GM23248 (cell line): Measurements from ENCODE around the gene PPFIA1. TPM values are rescaled to one million over a fixed set of nuclear protein-coding genes. Genes with fewer than 3 reads are reported as not detected.

Experiments
- DNase-seq: peaks from one replicate; pipeline ENCODE4 v3.0.0-alpha.2; 2015
- H2AFZ ChIP-seq: fragments of 200-600 bp; sonication (generic); 2 replicates; pipeline ENCODE4 v1.6.1; 2016; ENCODE audit warnings: antibody characterized with exemption
- H3F3A ChIP-seq: fragments of 200-600 bp; sonication (generic); 2 replicates; pipeline ENCODE4 v1.6.1; 2016; ENCODE audit warnings: mild to moderate bottlenecking, antibody characterized with exemption, mixed run types; ENCODE audit not compliant: insufficient read depth
- H3K27ac ChIP-seq: fragments of 200-600 bp; sonication (generic); 2 replicates; pipeline ENCODE4 v1.5.1; 2016; ENCODE audit warnings: mild to moderate bottlenecking
- H3K27me3 ChIP-seq: fragments of 200-600 bp; sonication (generic); replicated peaks from 2 replicates; pipeline ENCODE4 v1.6.1; 2016; ENCODE audit warnings: mild to moderate bottlenecking; ENCODE audit not compliant: insufficient read depth
- H3K36me3 ChIP-seq: fragments of 200-600 bp; sonication (generic); 2 replicates; pipeline ENCODE4 v1.6.1; 2016; ENCODE audit warnings: low read depth, mild to moderate bottlenecking
- H3K4me1 ChIP-seq: fragments of 200-600 bp; sonication (generic); 2 replicates; pipeline ENCODE4 v1.6.1; 2016; ENCODE audit warnings: mild to moderate bottlenecking; ENCODE audit not compliant: insufficient read depth
- H3K4me2 ChIP-seq: fragments of 200-600 bp; sonication (generic); one replicate; pipeline ENCODE4 v1.6.1; 2016; ENCODE audit warnings: mild to moderate bottlenecking; ENCODE audit not compliant: unreplicated experiment
- H3K4me3 ChIP-seq: fragments of 200-600 bp; sonication (generic); 2 replicates; pipeline ENCODE4 v1.5.1; 2016; ENCODE audit warnings: mild to moderate bottlenecking
- H3K79me2 ChIP-seq: fragments of 200-600 bp; sonication (generic); 2 replicates; pipeline ENCODE4 v1.6.1; 2016; ENCODE audit warnings: mild to moderate bottlenecking; ENCODE audit not compliant: insufficient read depth
- H3K9ac ChIP-seq: fragments of 200-600 bp; sonication (generic); 2 replicates; pipeline ENCODE4 v1.6.1; 2016; ENCODE audit warnings: mild to moderate bottlenecking
- H3K9me2 ChIP-seq: fragments of 200-600 bp; sonication (generic); 2 replicates; pipeline ENCODE4 v1.6.1; 2016; ENCODE audit warnings: mixed run types, mild to moderate bottlenecking, moderate library complexity; ENCODE audit not compliant: insufficient read depth
- H3K9me3 ChIP-seq: fragments of 200-600 bp; sonication (generic); one replicate; pipeline ENCODE4 v1.6.1; 2017; ENCODE audit warnings: low read depth
- H4K20me1 ChIP-seq: fragments of 200-600 bp; sonication (generic); 2 replicates; pipeline ENCODE4 v1.6.0; 2016; ENCODE audit not compliant: insufficient read depth
- EZH2 ChIP-seq: fragments of 200-600 bp; sonication (generic); IDR thresholded peaks from 2 replicates; pipeline ENCODE4 v1.6.1; 2018; ENCODE audit warnings: antibody characterized with exemption, mild to moderate bottlenecking; ENCODE audit not compliant: insufficient read depth, poor library complexity, severe bottlenecking
- EZH2phosphoT487 ChIP-seq: fragments of 200-600 bp; sonication (generic); IDR thresholded peaks from 2 replicates; pipeline ENCODE4 v1.6.1; 2018; ENCODE audit warnings: antibody characterized with exemption, moderate library complexity, mild to moderate bottlenecking, low read depth; ENCODE audit not compliant: insufficient read depth
- WGBS, 2 experiments: methylation state at CpG; one replicate each; pipeline ENCODE4 v1.1.6; 2015 to 2017; ENCODE audit warnings: low lambda C conversion rate in 2 of 2, low coverage in 1 of 2; ENCODE audit errors: missing lambda C conversion rate in 2 of 2; 5-methylcytosine and 5-hydroxymethylcytosine counted together
- in situ Hi-C: fragments of 300-500 bp; cut with MboI; formaldehyde crosslinking; loops from 2 replicates; pipeline ENCODE4 v1.15.0; 2020
- polyA plus RNA-seq: library from polyadenylated mRNA; unstranded; fragments of >200 nt; fragmentation: Nextera tagmentation; extraction: Ambion mirVana; gene quantifications from 2 replicates; pipeline ENCODE4 v1.2.1, GENCODE V29; 2016
- total RNA-seq: library from RNA; depleted of rRNA; stranded (reverse); fragments of >200 nt; shearing (Covaris generic); gene quantifications from 2 replicates; pipeline ENCODE4 v1.2.3, GENCODE V29; 2014

The PPFIA1 gene
- total and polyA plus RNA-seq, 2 experiments from 2014 or later = 22.8 to 36.9 TPM

DNA sequence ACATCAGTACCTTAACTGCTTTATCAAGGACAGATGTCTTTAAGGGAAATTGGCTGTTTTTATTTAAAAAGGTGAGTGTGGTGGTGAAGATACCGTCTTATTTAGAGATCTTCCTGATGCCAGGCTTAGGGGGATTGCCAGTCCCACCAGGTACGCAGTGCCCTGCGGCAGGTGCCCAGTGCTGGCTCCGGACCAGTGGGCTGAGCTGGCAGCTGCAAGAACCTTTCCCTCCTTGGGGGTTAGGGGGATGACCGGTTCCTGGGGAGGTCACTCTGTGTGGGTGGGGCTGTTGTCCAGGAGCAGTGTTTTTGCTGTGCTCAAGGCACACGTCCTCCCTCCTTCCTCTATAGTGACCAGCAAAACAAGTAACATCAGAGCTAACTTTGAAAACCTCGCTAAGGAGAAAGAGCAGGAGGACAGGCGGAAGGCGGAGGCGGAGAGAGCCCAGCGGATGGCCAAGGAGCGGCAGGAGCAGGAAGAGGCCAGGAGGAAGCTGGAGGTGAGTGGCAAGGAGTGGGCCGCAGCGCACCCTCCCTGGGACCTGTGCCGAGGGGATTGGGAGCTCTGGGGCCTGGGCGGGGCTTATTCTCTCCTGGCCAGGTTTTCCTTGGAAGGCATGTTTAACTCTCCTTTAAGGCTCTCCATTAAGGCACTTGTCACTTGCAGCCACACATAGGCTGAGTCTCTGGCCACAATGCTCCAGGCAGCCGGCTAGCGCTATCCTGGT lies 158.4 kb downstream of the PPFIA1 start:
- no peak overlapping the region for H2AFZ ChIP-seq
- H3K4me3 ChIP-seq = no peak overlapping the region
- H3K27ac ChIP-seq = no peak overlapping the region
- peaks cover 30% of the 10 kb centered on the region for H3K36me3 ChIP-seq
- H3K9ac ChIP-seq = no peak overlapping the region
- DNase-seq = no peak
- WGBS, 2 experiments = 98 to 99% methylated on average over 18 of the region's 18 CpGs
- no peaks in the 10 kb centered on the region for H3K9me2 ChIP-seq
- H3K27me3 ChIP-seq = no peaks in the 10 kb centered on the region
- peaks cover 4% of the 10 kb centered on the region for H4K20me1 ChIP-seq
- no peaks in the 10 kb centered on the region for H3F3A ChIP-seq
- H3K9me3 ChIP-seq = no peaks in the 10 kb centered on the region
- H3K4me2 ChIP-seq = no peak overlapping the region
- H3K4me1 ChIP-seq = no peaks in the 10 kb centered on the region
- in situ Hi-C loops = no loop called here
- H3K79me2 ChIP-seq = peaks cover 27% of the 10 kb centered on the region; the same call in 1 of the 2 replicates
- no peak for TF ChIP-seq EZH2phosphoT487
- TF ChIP-seq EZH2 = no peak

DNA sequence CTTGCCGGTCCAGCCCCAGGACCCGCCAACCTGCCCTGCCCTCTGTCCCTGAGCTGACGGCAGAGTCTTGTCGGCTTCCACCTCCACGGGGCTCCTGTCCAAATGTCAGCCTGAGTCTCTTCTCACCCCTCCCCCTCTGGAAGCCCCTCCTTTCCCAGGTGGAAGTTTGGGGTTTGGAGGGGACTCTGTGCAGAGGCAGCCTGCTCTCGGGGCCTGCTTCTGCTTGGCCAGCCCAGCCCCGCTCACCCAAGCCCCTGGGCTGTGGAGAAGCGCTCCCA lies 158.9 kb downstream of the PPFIA1 start:
- 93 to 98% methylated on average over 8 of the region's 8 CpGs for WGBS, 2 experiments
- no peak overlapping the region for H3K27ac ChIP-seq
- H3K79me2 ChIP-seq = peaks cover 22% of the 10 kb centered on the region; the same call in 1 of the 2 replicates
- H3K4me2 ChIP-seq = no peak overlapping the region
- H3K9me2 ChIP-seq = no peaks in the 10 kb centered on the region
- DNase-seq = no peak
- no peaks in the 10 kb centered on the region for H3K27me3 ChIP-seq
- no peaks in the 10 kb centered on the region for H3K9me3 ChIP-seq
- peaks cover 3% of the 10 kb centered on the region for H4K20me1 ChIP-seq
- H2AFZ ChIP-seq = no peak overlapping the region
- no peak overlapping the region for H3K4me3 ChIP-seq
- no peaks in the 10 kb centered on the region for H3F3A ChIP-seq
- H3K36me3 ChIP-seq = peaks cover 30% of the 10 kb centered on the region
- in situ Hi-C loops = no loop called here
- TF ChIP-seq EZH2phosphoT487 (no peak), EZH2 (no peak)
- H3K9ac ChIP-seq = no peak overlapping the region
- no peaks in the 10 kb centered on the region for H3K4me1 ChIP-seq

DNA sequence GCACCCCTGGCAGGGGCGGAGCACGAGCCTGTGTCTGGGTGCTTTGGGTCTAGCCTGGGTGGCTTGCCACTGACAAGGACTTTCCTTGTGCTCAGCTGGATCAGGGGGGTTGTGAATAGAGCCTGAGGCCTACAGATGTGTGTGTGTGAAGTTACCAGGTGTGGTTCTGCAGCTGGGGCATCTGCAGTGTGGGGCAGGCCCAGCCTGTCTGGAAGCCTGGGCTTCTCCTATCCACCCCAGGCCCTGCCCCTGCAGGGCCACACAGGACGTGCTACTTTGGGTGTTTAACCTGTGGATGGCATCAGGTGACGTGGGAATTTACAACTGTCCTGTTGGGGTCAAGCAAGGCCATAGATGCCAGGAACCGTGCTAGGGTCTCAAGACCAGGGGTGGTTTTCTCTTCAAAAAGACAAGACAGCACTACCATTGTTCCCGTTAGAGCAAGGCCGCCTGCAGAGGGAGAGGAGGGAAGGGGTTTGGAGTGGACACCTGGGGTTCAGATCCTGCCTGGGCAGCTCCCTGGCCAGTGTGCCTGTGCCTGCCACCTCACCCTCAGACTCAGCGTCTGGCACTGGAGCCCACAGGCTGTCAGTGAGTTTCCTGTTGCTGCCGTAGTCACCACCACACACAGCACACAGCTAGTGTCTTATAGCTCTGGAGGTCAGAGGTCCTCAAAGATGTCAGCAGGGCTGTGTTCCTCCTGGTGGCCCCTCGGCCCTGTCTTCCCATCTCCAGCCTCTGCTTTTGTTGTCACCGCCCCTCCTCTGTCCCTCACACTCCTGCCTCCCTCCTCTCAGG lies 159.4 kb downstream of the PPFIA1 start:
- peaks cover 28% of the 10 kb centered on the region for H3K36me3 ChIP-seq
- TF ChIP-seq EZH2phosphoT487 (no peak), EZH2 (no peak)
- H3K4me2 ChIP-seq = no peak overlapping the region
- H2AFZ ChIP-seq = no peak overlapping the region
- H3K4me1 ChIP-seq = no peaks in the 10 kb centered on the region
- H3K4me3 ChIP-seq = no peak overlapping the region
- H3K9ac ChIP-seq = no peak overlapping the region
- H3F3A ChIP-seq = no peaks in the 10 kb centered on the region
- H4K20me1 ChIP-seq = no peaks in the 10 kb centered on the region
- no peaks in the 10 kb centered on the region for H3K27me3 ChIP-seq
- 86 to 93% methylated on average over 11 of the region's 11 CpGs for WGBS, 2 experiments
- in situ Hi-C loops = no loop called here
- no peak for DNase-seq
- H3K9me3 ChIP-seq = no peaks in the 10 kb centered on the region
- H3K27ac ChIP-seq = no peak overlapping the region
- H3K79me2 ChIP-seq = peaks cover 19% of the 10 kb centered on the region; the same call in 1 of the 2 replicates
- H3K9me2 ChIP-seq = no peaks in the 10 kb centered on the region

DNA sequence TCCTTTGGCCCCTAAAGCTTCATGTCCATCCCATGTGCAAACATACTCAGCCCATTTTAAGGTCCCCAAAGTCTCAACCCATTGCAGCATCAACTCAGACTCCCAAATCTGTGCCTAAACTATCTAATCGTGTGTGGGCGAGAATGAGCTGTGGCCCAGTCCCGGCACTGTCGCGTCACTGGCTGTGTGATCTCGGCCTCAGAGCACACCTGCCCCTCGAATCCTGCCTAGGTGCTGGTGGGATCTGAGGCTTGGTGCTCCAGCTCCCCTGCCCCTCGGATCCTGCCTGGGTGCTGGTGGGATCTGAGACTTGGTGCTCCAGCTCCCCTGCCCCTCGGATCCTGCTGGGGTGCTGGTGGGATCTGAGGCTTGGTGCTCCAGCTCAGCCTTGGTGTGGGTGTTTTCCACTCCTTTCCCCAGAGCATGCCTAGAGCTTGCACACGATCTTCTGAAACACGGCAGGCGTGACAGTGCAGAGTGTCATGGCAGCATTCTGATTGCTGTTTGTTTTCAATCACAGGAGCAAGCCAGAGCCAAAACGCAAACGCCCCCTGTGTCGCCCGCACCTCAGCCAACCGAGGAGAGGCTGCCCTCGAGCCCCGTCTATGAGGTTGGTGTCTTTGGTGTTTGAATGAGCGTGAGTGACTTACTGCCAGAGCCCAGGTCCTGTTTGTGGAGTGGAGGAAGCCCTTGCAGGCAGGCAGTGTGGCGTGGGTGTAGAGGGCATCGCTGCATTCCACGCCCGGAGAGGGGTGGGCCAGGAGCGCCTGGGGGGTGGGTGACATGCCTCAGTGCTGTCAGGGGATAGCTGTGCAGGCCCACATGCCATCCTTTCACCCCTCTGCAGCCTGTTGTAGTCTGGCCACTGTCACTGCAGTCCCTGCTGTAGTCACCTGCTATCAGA lies 160.4 kb downstream of the PPFIA1 start:
- Histone ChIP-seq H4K20me1 (no peaks in the 10 kb centered on the region), H3K9ac (no peak overlapping the region), H3K9me2 (no peaks in the 10 kb centered on the region), H3K36me3 (peaks cover 18% of the 10 kb centered on the region), H3K4me3 (no peak overlapping the region), H3F3A (no peaks in the 10 kb centered on the region), H3K4me2 (no peak overlapping the region), H3K9me3 (no peaks in the 10 kb centered on the region), H2AFZ (no peak overlapping the region), H3K27ac (no peak overlapping the region), H3K79me2 (peaks cover 19% of the 10 kb centered on the region; the same call in 1 of the 2 replicates), H3K27me3 (no peaks in the 10 kb centered on the region), H3K4me1 (no peaks in the 10 kb centered on the region)
- WGBS, 2 experiments = 96% methylated on average over 25 of the region's 25 CpGs
- in situ Hi-C loops = no loop called here
- TF ChIP-seq EZH2phosphoT487 = no peak
- DNase-seq = no peak
